Transverse colon (tissue), 4 donors: Measurements from ENCODE around the gene RPS6KC1. TPM values are rescaled to one million over a fixed set of nuclear protein-coding genes. Genes with fewer than 3 reads are reported as not detected.
A peak's percentile ranks its signal among the peaks of the same experiment; 100 is the strongest.

ENCODE experiments used
- DNase-seq: peaks from one replicate; pipeline ENCODE4 v3.0.0-alpha.2; 2019
- H3K27ac ChIP-seq, 4 donors: fragments of 200-600 bp; sonication (generic); 2 replicates each; pipeline ENCODE4 v1.5.1; 2016 to 2018; ENCODE audit warnings: inconsistent platforms in 4 of 4
- H3K27me3 ChIP-seq: fragments of 200-600 bp; sonication (generic); 2 replicates; pipeline ENCODE4 v1.5.1; 2017; ENCODE audit warnings: inconsistent platforms
- H3K36me3 ChIP-seq, 4 donors: fragments of 200-600 bp; sonication (generic); 2 replicates each; pipeline ENCODE4 v1.5.1; 2017 to 2019; ENCODE audit warnings: inconsistent platforms in 4 of 4
- H3K4me1 ChIP-seq, 4 donors: fragments of 200-600 bp; sonication (generic); 2 replicates each; pipeline ENCODE4 v1.5.1; 2017 to 2020; ENCODE audit warnings: inconsistent platforms in 4 of 4
- H3K4me3 ChIP-seq, 4 donors: fragments of 200-600 bp; sonication (generic); 1 replicate in 1 of 4; 2 replicates in 3 of 4; pipeline versions ENCODE4 v1.5.1 to v1.6.1; 2017 to 2019; ENCODE audit warnings: inconsistent platforms in 4 of 4
- H3K9me3 ChIP-seq, 2 donors: fragments of 200-600 bp; sonication (generic); 2 replicates each; pipeline ENCODE4 v1.5.1; 2017 to 2019; ENCODE audit warnings: inconsistent platforms in 2 of 2
- CTCF ChIP-seq, 5 experiments: fragments of 200-600 bp in 3 of 5; fragments of 450-650 bp in 2 of 5; sonication (generic) in 3 of 5; IDR thresholded peaks; 1 replicate in 2 of 5; 2 replicates in 3 of 5; pipeline ENCODE4 v1.5.1; 2016 to 2017; ENCODE audit warnings: antibody characterized with exemption in 5 of 5, inconsistent platforms in 3 of 5, mild to moderate bottlenecking in 2 of 5, moderate library complexity in 1 of 5
- EP300 ChIP-seq: sonication (generic); formaldehyde crosslinking; IDR thresholded peaks from one replicate; pipeline ENCODE4 v1.6.1; 2017; ENCODE audit warnings: antibody characterized with exemption, low read depth
- POLR2A ChIP-seq: fragments of 450-650 bp; IDR thresholded peaks from one replicate; pipeline ENCODE4 v1.6.1; 2016; ENCODE audit warnings: antibody characterized with exemption, mild to moderate bottlenecking, moderate library complexity
- POLR2AphosphoS5 ChIP-seq, 3 donors: sonication (generic); formaldehyde crosslinking; IDR thresholded peaks; one replicate each; pipeline ENCODE4 v1.6.1; 2016; ENCODE audit warnings: antibody characterized with exemption in 3 of 3
- WGBS, 2 donors: methylation state at CpG; one replicate each; pipeline ENCODE4 v1.1.5; 2018; ENCODE audit warnings: low coverage in 1 of 2; 5-methylcytosine and 5-hydroxymethylcytosine counted together
- in situ Hi-C, 4 donors: fragments of 200-750 bp; cut with MboI; loops; one replicate each; pipeline versions ENCODE4 v1.15.0 to v1.15.1; 2017; ENCODE audit warnings: low sequenced_read_pairs in 3 of 4, low pct_ligation_motif_present in 1 of 4, low pct_unique_long_range_greater_than_20kb in 1 of 4
- intact Hi-C: fragments of 100-400 bp; cut with DNase I; formaldehyde crosslinking; loops from one replicate; pipeline ENCODE4 v1.15.1; 2023; ENCODE audit warnings: low total_unique reads
- total RNA-seq, 4 donors: library from RNA; depleted of rRNA; stranded (reverse); fragments of >200 nt; gene quantifications; one replicate each; pipeline ENCODE4 v1.1.0, GENCODE V29; 2016

The RPS6KC1 gene
- total RNA-seq, 4 donors from 2014 or later = 11.5 to 20.3 (median 14.0) TPM

- no peak overlapping the region for H3K4me3 ChIP-seq
- 91 to 100% methylated on average over 2 of the region's 2 CpGs for WGBS, 2 donors
- no peaks in the 10 kb centered on the region for H3K4me1 ChIP-seq
- H3K27me3 ChIP-seq = no peaks in the 10 kb centered on the region
- no peak overlapping the region for H3K27ac ChIP-seq
- no peaks in the 10 kb centered on the region for H3K9me3 ChIP-seq
- H3K36me3 ChIP-seq = no peaks in the 10 kb centered on the region
- DNase-seq = no peak
- TF ChIP-seq POLR2A (no peak), POLR2AphosphoS5 (IDR thresholded peaks at IDR 0.05) (no peak), EP300 (no peak), CTCF (IDR thresholded peaks at IDR 0.05) (no peak)
- in situ Hi-C loops = loop anchor here in 1 of 4 donors (25.0 kb wide), 1 partner anchor 885 kb away; no protein-coding TSS in a partner anchor
- intact Hi-C loops = no loop called here
Measured at GRCh38 chr1:213227458-213227857, 176.4 kb downstream of the RPS6KC1 start.

GRCh38 chr1:213231795-213232231 lies 180.8 kb downstream of the RPS6KC1 start:
- no peak overlapping the region for H3K4me3 ChIP-seq
- H3K9me3 ChIP-seq = no peaks in the 10 kb centered on the region
- H3K27me3 ChIP-seq = no peaks in the 10 kb centered on the region
- no peaks in the 10 kb centered on the region for H3K4me1 ChIP-seq
- 65 to 79% methylated on average over 2 to 4 of the region's 4 CpGs for WGBS, 2 donors
- DNase-seq = no peak
- no peak overlapping the region for H3K27ac ChIP-seq
- intact Hi-C loops = no loop called here
- TF ChIP-seq CTCF (IDR thresholded peaks at IDR 0.05) (no peak), EP300 (no peak), POLR2AphosphoS5 (IDR thresholded peaks at IDR 0.05) (no peak), POLR2A (no peak)
- H3K36me3 ChIP-seq = no peaks in the 10 kb centered on the region
- in situ Hi-C loops = loop anchor here in 1 of 4 donors (25.0 kb wide), 1 partner anchor 880 kb away; no protein-coding TSS in a partner anchor

GRCh38 chr1:213242883-213243282 lies 191.8 kb downstream of the RPS6KC1 start:
- intact Hi-C loops (no loop called here), in situ Hi-C loops (loop anchor here in 1 of 4 donors (25.0 kb wide), 1 partner anchor 869 kb away; no protein-coding TSS in a partner anchor)

GRCh38 chr1:213244664-213245091 lies 193.6 kb downstream of the RPS6KC1 start:
- no peaks in the 10 kb centered on the region for H3K27me3 ChIP-seq
- 45 to 50% methylated on average over 3 of the region's 3 CpGs for WGBS, 2 donors
- H3K27ac ChIP-seq = no peak overlapping the region
- no peaks in the 10 kb centered on the region for H3K4me1 ChIP-seq
- no peak overlapping the region for H3K4me3 ChIP-seq
- no peaks in the 10 kb centered on the region for H3K36me3 ChIP-seq
- peak; percentile 9 for DNase-seq
- intact Hi-C loops = no loop called here
- H3K9me3 ChIP-seq = no peaks in the 10 kb centered on the region
- in situ Hi-C loops = loop anchor here in 1 of 4 donors (25.0 kb wide), 1 partner anchor 868 kb away; no protein-coding TSS in a partner anchor
- TF ChIP-seq POLR2AphosphoS5 (IDR thresholded peaks at IDR 0.05) = no peak
- TF ChIP-seq CTCF (IDR thresholded peaks at IDR 0.05) = peak; percentile 61 to 84 (median 73)

More at GRCh38 chr1:213242883-213243282, 191.8 kb downstream of the RPS6KC1 start:
- no peak for DNase-seq
- H3K36me3 ChIP-seq = no peaks in the 10 kb centered on the region
- WGBS, 2 donors = 100% methylated on average over 1 of the region's 1 CpG; no CpG with 5 or more reads in 1 of the 2 donors
- no peaks in the 10 kb centered on the region for H3K9me3 ChIP-seq
- H3K27me3 ChIP-seq = no peaks in the 10 kb centered on the region
- no peak overlapping the region for H3K27ac ChIP-seq
- no peaks in the 10 kb centered on the region for H3K4me1 ChIP-seq
- no peak for TF ChIP-seq POLR2AphosphoS5 (IDR thresholded peaks at IDR 0.05)
- no peak for TF ChIP-seq CTCF (IDR thresholded peaks at IDR 0.05)
- TF ChIP-seq EP300 = no peak
- no peak for TF ChIP-seq POLR2A
- H3K4me3 ChIP-seq = no peak overlapping the region
